Keratinocyte (primary cell): Measurements from ENCODE around the gene PXDC1.

ENCODE experiments used
- CTCF ChIP-seq, 3 experiments: IDR thresholded peaks in 1 of 3; conservative IDR thresholded peaks in 1 of 3; optimal IDR thresholded peaks in 1 of 3; 2 replicates in 2 of 3; 3 replicates in 1 of 3; pipeline versions ENCODE3 to v1.5.1; 2011; ENCODE audit warnings: low read length in 3 of 3, mild to moderate bottlenecking in 3 of 3, moderate library complexity in 2 of 3, control low read depth in 1 of 3, inconsistent platforms in 1 of 3; ENCODE audit not compliant: insufficient read depth in 2 of 3; ENCODE audit errors: extremely low read depth in 1 of 3
- EZH2 ChIP-seq: IDR thresholded peaks from one replicate; pipeline ENCODE4 v1.6.1; 2012; ENCODE audit warnings: inconsistent platforms, mild to moderate bottlenecking, low read length, moderate library complexity

- no peak for TF ChIP-seq CTCF (optimal IDR thresholded peaks at IDR 0.05 in 1 of 3, IDR thresholded peaks at IDR 0.05 in 1 of 3, conservative IDR thresholded peaks at IDR 0.05 in 1 of 3; ENCODE audit: extremely low read depth in 1 of 3, insufficient read depth in 2 of 3, low read length in 3 of 3)
- TF ChIP-seq EZH2 = no peak
These were observed 40.2 kb upstream of the PXDC1 start for GRCh38 chr6:3791526-3792203.
